Activated T-helper 1 cell treated with anti-CD3 and anti-CD28 coated beads, Interleukin-12 subunit alpha, Interleukin-12 subunit beta, Interleukin-2, Interleukin-4 antibody, amounts not matched to agents 30 ng/mL and 10 ng/mL and 1 ng/mL, durations not matched to agents 14 hours and 24 hours and 36 hours (primary cell): ENCODE data around the gene TIMP1. TPM values are rescaled to one million over a fixed set of nuclear protein-coding genes. Genes with fewer than 3 reads are reported as not detected.

Experiments
- DNase-seq: peaks from one replicate; pipeline ENCODE4 v3.0.0; 2021; ENCODE audit warnings: low spot score
- H3K27ac Mint-ChIP-seq: one replicate; pipeline ENCODE4 v1.8.0; 2021; ENCODE audit warnings: mild to moderate bottlenecking, mixed read lengths
- H3K27me3 Mint-ChIP-seq: one replicate; pipeline ENCODE4 v1.8.0; 2022; ENCODE audit warnings: mild to moderate bottlenecking, moderate library complexity, mixed read lengths; ENCODE audit not compliant: insufficient read depth
- H3K36me3 Mint-ChIP-seq: one replicate; pipeline ENCODE4 v1.8.0; 2021; ENCODE audit warnings: low read depth, mixed read lengths
- H3K4me1 Mint-ChIP-seq: one replicate; pipeline ENCODE4 v1.8.0; 2021; ENCODE audit warnings: low read depth, mixed read lengths
- H3K4me3 Mint-ChIP-seq: one replicate; pipeline ENCODE4 v1.8.0; 2021; ENCODE audit warnings: mild to moderate bottlenecking, moderate library complexity, mixed read lengths
- H3K9me3 Mint-ChIP-seq: one replicate; pipeline ENCODE4 v1.8.0; 2021; ENCODE audit warnings: mixed read lengths
- intact Hi-C: fragments of 100-400 bp; cut with micrococcal nuclease; formaldehyde crosslinking; loops from one replicate; pipeline ENCODE4 v1.15.1; 2024
- total RNA-seq: library from RNA; stranded (reverse); gene quantifications from 2 replicates; pipeline ENCODE4 v1.2.3, GENCODE V29; 2022

TIMP1 gene
- total RNA-seq, 1 donor from 2014 or later, result 61.7 TPM

- Mint-ChIP-seq H3K27me3 (no peaks in the 10 kb centered on the region), H3K9me3 (no peaks in the 10 kb centered on the region)
- no peak for DNase-seq
Measured at GRCh38 chrX:47563801-47564315, 18.4 kb upstream of the TIMP1 start.

DNA sequence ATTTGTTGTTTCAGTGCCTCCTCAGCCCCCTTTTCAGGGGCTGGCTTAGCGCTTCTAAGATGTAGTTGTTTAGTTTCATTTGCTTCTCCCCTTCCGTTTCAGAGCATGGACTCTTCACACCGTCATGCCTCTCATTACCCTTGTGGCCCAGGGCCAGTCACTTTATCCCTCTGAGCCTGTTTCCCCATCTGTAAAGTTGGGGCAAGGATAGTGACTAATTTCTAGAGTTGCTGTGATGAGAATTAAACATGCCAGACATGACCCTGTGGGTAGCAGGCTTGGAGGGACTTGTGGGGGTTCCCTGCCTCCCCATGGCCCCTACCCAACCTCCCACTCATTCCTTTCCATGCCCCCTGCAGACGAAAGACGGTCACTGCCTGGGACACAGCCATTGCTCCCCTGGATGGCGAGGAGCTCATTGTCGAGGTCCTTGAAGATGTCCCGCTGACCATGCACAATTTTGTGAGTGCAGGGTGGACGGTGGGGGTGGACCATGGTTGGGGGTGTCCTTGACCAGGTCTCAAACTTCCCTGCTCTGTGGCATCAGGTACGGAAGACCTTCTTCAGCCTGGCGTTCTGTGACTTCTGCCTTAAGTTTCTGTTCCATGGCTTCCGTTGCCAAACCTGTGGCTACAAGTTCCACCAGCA, 17.7 kb upstream of the TIMP1 start:
- H3K9me3 Mint-ChIP-seq, result no peaks in the 10 kb centered on the region
- DNase-seq, result no peak
- peak overlapping the region; percentile 70 for H3K27ac Mint-ChIP-seq
- H3K4me1 Mint-ChIP-seq, result peaks cover 33% of the 10 kb centered on the region
- intact Hi-C loops, result loop anchor here (5.0 kb wide), 3 partner anchors 58 to 463 kb away; partner anchors contain the start of gene ZNF81
- no peaks in the 10 kb centered on the region for H3K27me3 Mint-ChIP-seq
- peaks cover 33% of the 10 kb centered on the region for H3K36me3 Mint-ChIP-seq
- H3K4me3 Mint-ChIP-seq, result no peak overlapping the region

More at GRCh38 chrX:47563801-47564315, 18.4 kb upstream of the TIMP1 start:
- Mint-ChIP-seq H3K27ac (no peak overlapping the region), H3K4me1 (peaks cover 33% of the 10 kb centered on the region), H3K36me3 (peaks cover 26% of the 10 kb centered on the region), H3K4me3 (peak overlapping the region; percentile 37)
- intact Hi-C loops, result loop anchor here (2.0 to 5.0 kb wide), 4 partner anchors 58 to 463 kb away; partner anchors contain the start of gene ZNF81

DNA sequence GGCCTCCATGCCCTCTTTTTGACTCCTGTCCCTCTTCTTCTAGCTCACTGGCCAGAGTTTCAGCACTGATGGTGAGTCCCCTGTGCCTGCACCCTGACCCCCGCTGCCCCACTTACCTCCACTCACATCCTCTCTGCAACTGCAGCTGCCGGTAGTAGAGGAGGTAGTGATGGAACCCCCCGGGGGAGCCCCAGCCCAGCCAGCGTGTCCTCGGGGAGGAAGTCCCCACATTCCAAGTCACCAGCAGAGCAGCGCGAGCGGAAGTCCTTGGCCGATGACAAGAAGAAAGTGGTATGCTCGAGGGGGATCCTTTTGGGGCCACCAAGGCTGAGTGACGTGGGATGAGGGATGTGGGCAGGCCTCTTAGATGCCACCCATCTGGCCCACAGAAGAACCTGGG, 15.4 kb upstream of the TIMP1 start:
- H3K4me3 Mint-ChIP-seq, result no peak overlapping the region
- no peak overlapping the region for H3K27ac Mint-ChIP-seq
- no peaks in the 10 kb centered on the region for H3K27me3 Mint-ChIP-seq
- H3K9me3 Mint-ChIP-seq, result no peaks in the 10 kb centered on the region
- peaks cover 21% of the 10 kb centered on the region for H3K4me1 Mint-ChIP-seq
- intact Hi-C loops, result no loop called here
- H3K36me3 Mint-ChIP-seq, result peaks cover 40% of the 10 kb centered on the region
- no peak for DNase-seq

- Mint-ChIP-seq H3K9me3 (no peaks in the 10 kb centered on the region), H3K36me3 (peaks cover 43% of the 10 kb centered on the region), H3K4me3 (no peak overlapping the region), H3K27me3 (peaks cover 2% of the 10 kb centered on the region), H3K4me1 (peaks cover 8% of the 10 kb centered on the region), H3K27ac (no peak overlapping the region)
- peak; percentile 7 for DNase-seq
- intact Hi-C loops, result no loop called here
Measured at GRCh38 chrX:47568656-47569295, 13.5 kb upstream of the TIMP1 start.

- intact Hi-C loops, result no loop called here
- no peaks in the 10 kb centered on the region for H3K4me1 Mint-ChIP-seq
- peaks cover 2% of the 10 kb centered on the region for H3K27me3 Mint-ChIP-seq
- no peak overlapping the region for H3K27ac Mint-ChIP-seq
- peaks cover 37% of the 10 kb centered on the region for H3K36me3 Mint-ChIP-seq
- no peaks in the 10 kb centered on the region for H3K9me3 Mint-ChIP-seq
- DNase-seq, result no peak
- no peak overlapping the region for H3K4me3 Mint-ChIP-seq
Measured at GRCh38 chrX:47570794-47571193, 11.4 kb upstream of the TIMP1 start.

- Mint-ChIP-seq H3K36me3 (peaks cover 36% of the 10 kb centered on the region), H3K27ac (no peak overlapping the region), H3K9me3 (no peaks in the 10 kb centered on the region), H3K4me3 (no peak overlapping the region), H3K4me1 (no peaks in the 10 kb centered on the region), H3K27me3 (peaks cover 2% of the 10 kb centered on the region)
- intact Hi-C loops, result no loop called here
- DNase-seq, result no peak
Measured at GRCh38 chrX:47571215-47571614, 11.0 kb upstream of the TIMP1 start.

GRCh38 chrX:47571896-47572295, 10.3 kb upstream of the TIMP1 start:
- Mint-ChIP-seq H3K27me3 (peaks cover 2% of the 10 kb centered on the region), H3K9me3 (no peaks in the 10 kb centered on the region), H3K36me3 (peaks cover 35% of the 10 kb centered on the region), H3K27ac (no peak overlapping the region), H3K4me1 (no peaks in the 10 kb centered on the region), H3K4me3 (no peak overlapping the region)
- intact Hi-C loops, result no loop called here
- DNase-seq, result no peak

DNA sequence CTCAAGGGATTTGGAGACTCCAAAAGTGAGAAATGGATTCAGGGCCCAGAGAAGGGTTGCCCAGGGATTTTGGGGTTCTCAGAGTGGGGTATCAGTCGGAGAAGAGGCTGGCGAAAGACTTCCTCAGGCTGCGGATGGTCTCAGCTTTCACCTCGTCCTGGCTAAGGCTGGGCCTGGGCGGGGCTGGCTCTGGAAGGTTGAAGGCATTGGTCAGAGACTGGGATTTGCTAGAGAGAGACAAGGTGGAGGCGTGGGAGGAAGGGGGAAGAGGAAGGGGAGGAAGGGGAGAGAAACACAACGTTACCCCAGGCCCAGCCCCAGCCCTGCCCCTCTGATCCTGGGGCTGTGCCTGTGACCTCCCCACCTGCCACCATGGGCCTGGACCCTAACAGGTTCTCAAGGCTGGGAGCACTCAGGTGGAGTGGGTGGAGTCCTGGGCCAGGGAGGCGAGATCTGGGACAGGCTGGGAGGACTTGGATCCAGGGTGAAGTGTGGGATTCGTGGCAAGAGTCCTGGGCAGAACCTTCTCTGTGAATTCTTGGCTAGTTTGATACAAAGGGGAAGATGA, 9.4 kb upstream of the TIMP1 start:
- intact Hi-C loops, result no loop called here
- DNase-seq, result no peak
- H3K4me1 Mint-ChIP-seq, result peaks cover under 1% of the 10 kb centered on the region
- no peaks in the 10 kb centered on the region for H3K9me3 Mint-ChIP-seq
- no peak overlapping the region for H3K4me3 Mint-ChIP-seq
- H3K27ac Mint-ChIP-seq, result no peak overlapping the region
- H3K27me3 Mint-ChIP-seq, result peaks cover 2% of the 10 kb centered on the region
- H3K36me3 Mint-ChIP-seq, result peaks cover 32% of the 10 kb centered on the region

DNA sequence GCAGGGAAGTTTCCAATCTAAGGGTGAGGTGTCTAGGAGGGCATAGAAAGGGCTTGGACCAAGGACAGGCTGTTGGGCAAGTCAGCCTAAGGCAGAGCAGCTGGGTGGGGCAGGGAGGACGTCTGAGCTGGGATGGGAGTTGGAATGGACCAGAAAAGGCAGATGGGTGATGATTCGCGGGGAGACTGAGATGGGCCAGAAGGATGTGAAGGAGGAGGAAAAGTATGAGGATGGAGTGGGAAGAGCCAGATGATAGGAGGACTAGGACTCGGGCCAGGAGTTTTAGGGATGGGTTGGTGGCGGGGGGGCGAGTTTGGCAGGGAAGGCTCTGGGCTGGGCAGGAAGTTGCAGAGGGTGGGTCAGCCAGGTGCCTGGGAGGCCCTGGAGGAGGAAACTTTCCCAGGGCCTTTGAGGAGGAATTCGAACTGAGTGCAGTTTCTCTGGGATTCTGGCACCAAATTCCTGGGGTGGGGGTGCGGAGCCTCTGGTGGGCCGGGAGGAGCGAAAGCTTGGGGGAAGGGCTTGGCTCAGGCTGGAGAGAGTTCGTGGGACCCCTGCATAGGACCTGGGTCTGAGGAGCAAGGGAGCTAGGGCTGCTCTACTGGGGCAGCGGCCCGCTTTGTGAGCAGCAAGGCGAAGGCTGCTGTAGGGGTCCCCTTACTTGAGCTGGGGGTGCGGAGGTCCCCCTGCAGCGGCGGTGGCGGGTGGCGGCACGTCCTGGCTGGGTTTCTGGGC, 8.7 kb upstream of the TIMP1 start:
- peaks cover 5% of the 10 kb centered on the region for H3K27me3 Mint-ChIP-seq
- no peak overlapping the region for H3K27ac Mint-ChIP-seq
- H3K9me3 Mint-ChIP-seq, result no peaks in the 10 kb centered on the region
- peaks cover 28% of the 10 kb centered on the region for H3K36me3 Mint-ChIP-seq
- DNase-seq, result no peak
- intact Hi-C loops, result no loop called here
- H3K4me3 Mint-ChIP-seq, result no peak overlapping the region
- H3K4me1 Mint-ChIP-seq, result peaks cover 6% of the 10 kb centered on the region

DNA sequence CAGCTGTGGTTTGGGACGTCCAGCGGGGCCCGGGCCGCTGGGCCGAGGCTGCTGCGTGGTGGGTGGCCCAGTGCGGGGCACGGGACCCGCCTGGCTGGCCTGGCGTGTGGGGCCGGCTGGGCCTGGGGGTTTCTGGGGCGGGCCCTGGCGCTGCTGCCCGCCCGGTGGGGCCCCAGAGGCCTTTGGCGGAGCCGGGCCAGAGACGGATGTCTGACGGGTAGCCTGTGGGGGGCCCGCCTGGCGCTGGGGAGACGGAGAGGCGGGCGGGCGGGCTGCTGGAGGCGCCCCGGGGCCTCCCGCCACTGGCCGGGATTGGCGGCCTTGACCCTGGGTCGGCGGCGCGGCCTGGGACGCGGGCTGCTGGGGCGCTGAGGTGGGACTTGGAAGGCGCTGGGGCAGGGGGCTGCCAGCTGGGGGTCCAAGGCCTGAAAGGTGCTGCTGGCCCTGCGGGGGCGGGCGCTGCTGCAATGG, 8.1 kb upstream of the TIMP1 start:
- H3K4me1 Mint-ChIP-seq, result peaks cover 8% of the 10 kb centered on the region
- peaks cover 24% of the 10 kb centered on the region for H3K36me3 Mint-ChIP-seq
- intact Hi-C loops, result no loop called here
- DNase-seq, result no peak
- no peak overlapping the region for H3K4me3 Mint-ChIP-seq
- no peak overlapping the region for H3K27ac Mint-ChIP-seq
- no peaks in the 10 kb centered on the region for H3K9me3 Mint-ChIP-seq
- peaks cover 5% of the 10 kb centered on the region for H3K27me3 Mint-ChIP-seq

- DNase-seq, result no peak
- H3K27me3 Mint-ChIP-seq, result peaks cover 5% of the 10 kb centered on the region
- H3K4me3 Mint-ChIP-seq, result no peak overlapping the region
- no peak overlapping the region for H3K27ac Mint-ChIP-seq
- intact Hi-C loops, result no loop called here
- H3K9me3 Mint-ChIP-seq, result no peaks in the 10 kb centered on the region
- H3K4me1 Mint-ChIP-seq, result peaks cover 14% of the 10 kb centered on the region
- peaks cover 19% of the 10 kb centered on the region for H3K36me3 Mint-ChIP-seq
Measured at GRCh38 chrX:47574547-47575301, 7.5 kb upstream of the TIMP1 start.
